H9 (cell line): Measurements from ENCODE around the gene SLC25A18. TPM values are rescaled to one million over a fixed set of nuclear protein-coding genes. Genes with fewer than 3 reads are reported as not detected.
A peak's percentile ranks its signal among the peaks of the same experiment; 100 is the strongest.

Experiments used
- DNase-seq: peaks from one replicate; pipeline ENCODE4 v3.0.0-alpha.2; 2017
- H2AFZ ChIP-seq: one replicate; pipeline ENCODE4 v1.6.1; 2013; ENCODE audit warnings: mild to moderate bottlenecking, low read length, control low read depth, moderate library complexity
- H2AK5ac ChIP-seq: 2 replicates; pipeline ENCODE4 v1.6.1; 2013; ENCODE audit warnings: low read length, control low read depth, mixed read lengths; ENCODE audit not compliant: insufficient read length
- H2BK120ac ChIP-seq: one replicate; pipeline ENCODE4 v1.6.1; 2013; ENCODE audit warnings: low read depth, mild to moderate bottlenecking, low read length, control low read depth, inconsistent platforms; ENCODE audit not compliant: poor library complexity, severe bottlenecking
- H2BK12ac ChIP-seq: 2 replicates; pipeline ENCODE4 v1.6.1; 2013; ENCODE audit warnings: low read length, control low read depth, mixed read lengths, low read depth; ENCODE audit not compliant: insufficient read length
- H2BK15ac ChIP-seq: 2 replicates; pipeline ENCODE4 v1.6.1; 2013; ENCODE audit warnings: low read depth, low read length, control low read depth
- H2BK20ac ChIP-seq: one replicate; pipeline ENCODE4 v1.6.1; 2013; ENCODE audit warnings: low read depth, mild to moderate bottlenecking, low read length, control low read depth, inconsistent platforms; ENCODE audit not compliant: poor library complexity, severe bottlenecking
- H2BK5ac ChIP-seq: 2 replicates; pipeline ENCODE4 v1.6.1; 2013; ENCODE audit warnings: low read length, control low read depth, mixed read lengths; ENCODE audit not compliant: insufficient read length
- H3K14ac ChIP-seq: 2 replicates; pipeline ENCODE4 v1.6.1; 2013; ENCODE audit warnings: low read length, control low read depth; ENCODE audit not compliant: insufficient read depth
- H3K18ac ChIP-seq: 2 replicates; pipeline ENCODE4 v1.6.1; 2013; ENCODE audit warnings: low read depth, mild to moderate bottlenecking, mixed read lengths, low read length, control low read depth; ENCODE audit not compliant: insufficient read length
- H3K23ac ChIP-seq: 2 replicates; pipeline ENCODE4 v1.6.1; 2013; ENCODE audit warnings: low read length, control low read depth, mixed read lengths, low read depth; ENCODE audit not compliant: insufficient read length
- H3K23me2 ChIP-seq: 2 replicates; pipeline ENCODE4 v1.6.1; 2013; ENCODE audit warnings: low read depth, mild to moderate bottlenecking, mixed read lengths, low read length, control low read depth; ENCODE audit not compliant: insufficient read length, poor library complexity, severe bottlenecking
- H3K27ac ChIP-seq: 2 replicates; pipeline ENCODE4 v1.5.1; 2013; ENCODE audit warnings: low read length, control low read depth, mixed read lengths, low read depth; ENCODE audit not compliant: insufficient read length
- H3K27me3 ChIP-seq: 2 replicates; pipeline ENCODE4 v1.6.1; 2013; ENCODE audit warnings: low read length, control low read depth, inconsistent platforms; ENCODE audit not compliant: insufficient read depth
- H3K4ac ChIP-seq: 2 replicates; pipeline ENCODE4 v1.6.1; 2013; ENCODE audit warnings: low read depth, mild to moderate bottlenecking, control low read depth, inconsistent platforms, low read length, moderate library complexity
- H3K4me1 ChIP-seq: 2 replicates; pipeline ENCODE4 v1.6.1; 2013; ENCODE audit warnings: low read length, control low read depth, inconsistent platforms; ENCODE audit not compliant: insufficient read depth
- H3K4me2 ChIP-seq: 2 replicates; pipeline ENCODE4 v1.6.1; 2013; ENCODE audit warnings: low read length, control low read depth, mixed read lengths; ENCODE audit not compliant: insufficient read length, insufficient read depth
- H3K56ac ChIP-seq: 2 replicates; pipeline ENCODE4 v1.6.1; 2013; ENCODE audit warnings: low read depth, mild to moderate bottlenecking, mixed read lengths, low read length, control low read depth; ENCODE audit not compliant: insufficient read length
- H3K79me1 ChIP-seq: 2 replicates; pipeline ENCODE4 v1.6.1; 2013; ENCODE audit warnings: low read depth, mild to moderate bottlenecking, moderate library complexity, low read length, control low read depth, inconsistent platforms; ENCODE audit not compliant: insufficient read depth, poor library complexity, severe bottlenecking
- H3K79me2 ChIP-seq: 2 replicates; pipeline ENCODE4 v1.6.1; 2013; ENCODE audit warnings: low read length, control low read depth, inconsistent platforms; ENCODE audit not compliant: insufficient read depth
- H3K9ac ChIP-seq: 2 replicates; pipeline ENCODE4 v1.6.1; 2013; ENCODE audit warnings: low read length, control low read depth, mixed read lengths; ENCODE audit not compliant: insufficient read length; ENCODE audit errors: extremely low read depth
- H3K9me3 ChIP-seq: one replicate; pipeline ENCODE4 v1.6.1; 2013; ENCODE audit warnings: low read depth, low read length, inconsistent platforms; ENCODE audit not compliant: control insufficient read depth
- H3T11ph ChIP-seq: one replicate; pipeline ENCODE4 v1.6.1; 2013; ENCODE audit warnings: mild to moderate bottlenecking, low read length, control low read depth, inconsistent platforms
- H4K20me1 ChIP-seq: one replicate; pipeline ENCODE4 v1.6.1; 2013; ENCODE audit not compliant: control insufficient read depth, insufficient read length, insufficient read depth
- H4K5ac ChIP-seq: 2 replicates; pipeline ENCODE4 v1.6.1; 2013; ENCODE audit warnings: low read depth, mild to moderate bottlenecking, mixed read lengths, low read length, control low read depth; ENCODE audit not compliant: insufficient read length
- H4K8ac ChIP-seq: replicated peaks from 2 replicates; pipeline ENCODE4 v1.6.1; 2013; ENCODE audit warnings: low read length, control low read depth, mixed read lengths, low read depth; ENCODE audit not compliant: insufficient read length
- H4K91ac ChIP-seq: 2 replicates; pipeline ENCODE4 v1.6.1; 2013; ENCODE audit warnings: low read depth, mild to moderate bottlenecking, moderate library complexity, mixed read lengths, low read length, control low read depth; ENCODE audit not compliant: insufficient read length
- H3K27ac Mint-ChIP-seq, 3 experiments: 2 replicates in 2 of 3; 3 replicates in 1 of 3; pipeline ENCODE4 v1.8.0; 2020 to 2021; ENCODE audit warnings: mixed read lengths in 3 of 3, mild to moderate bottlenecking in 1 of 3, moderate library complexity in 1 of 3
- H3K27me3 Mint-ChIP-seq: 2 replicates; pipeline ENCODE4 v1.8.0; 2021; ENCODE audit warnings: low read depth, mild to moderate bottlenecking, moderate library complexity, mixed read lengths
- H3K36me3 Mint-ChIP-seq, 3 experiments: 2 replicates in 2 of 3; 3 replicates in 1 of 3; pipeline ENCODE4 v1.8.0; 2020 to 2021; ENCODE audit warnings: low read depth in 3 of 3, mixed read lengths in 3 of 3; ENCODE audit not compliant: insufficient read depth in 1 of 3
- H3K4me1 Mint-ChIP-seq, 2 experiments: 2 replicates each; pipeline ENCODE4 v1.8.0; 2020; ENCODE audit warnings: mixed read lengths in 2 of 2
- H3K4me3 Mint-ChIP-seq, 2 experiments: 2 replicates in 1 of 2; 3 replicates in 1 of 2; pipeline ENCODE4 v1.8.0; 2020 to 2021; ENCODE audit warnings: mild to moderate bottlenecking in 2 of 2, mixed read lengths in 2 of 2, moderate library complexity in 1 of 2
- H3K9me3 Mint-ChIP-seq, 2 experiments: 2 replicates in 1 of 2; 3 replicates in 1 of 2; pipeline ENCODE4 v1.8.0; 2020; ENCODE audit warnings: mild to moderate bottlenecking in 2 of 2, mixed read lengths in 2 of 2, moderate library complexity in 1 of 2
- CTCF ChIP-seq: fragments of 200-600 bp; sonication (generic); conservative IDR thresholded peaks from 3 replicates; pipeline ENCODE4 v1.8.0; 2021; ENCODE audit warnings: antibody characterized with exemption, mild to moderate bottlenecking
- WGBS: extraction: QIAGEN DNeasy Blood & Tissue Kit; methylation state at CpG from one replicate; pipeline ENCODE4 v1.1.7; 2013; ENCODE audit warnings: missing lambda C conversion rate, low lambda C conversion rate, mixed read lengths; ENCODE audit not compliant: insufficient read length; ENCODE audit errors: extremely low coverage; 5-methylcytosine and 5-hydroxymethylcytosine counted together
- total RNA-seq: library from RNA; stranded (reverse); gene quantifications from 2 replicates; pipeline ENCODE4 v1.2.1, GENCODE V29; 2021

Gene SLC25A18
- total RNA-seq, 1 experiment from 2014 or later, result 2.3 TPM

- no peak overlapping the region for H3K18ac ChIP-seq
- no peak overlapping the region for H2BK5ac ChIP-seq
- no peak overlapping the region for H3K23ac ChIP-seq
- H2BK120ac ChIP-seq, result no peak overlapping the region
- Mint-ChIP-seq H3K27ac (peak overlapping the region; percentile 99 to 100 (median 100)), H3K36me3 (peaks cover 0 to 3% (median 2%) of the 10 kb centered on the region in 3 experiments; a peak in 4 of 7 replicates), H3K4me3 (peak overlapping the region; percentile 96 to 98), H3K9me3 (no peaks in the 10 kb centered on the region), H3K27me3 (no peaks in the 10 kb centered on the region), H3K4me1 (0 out of 4 replicates have a peak, but pooled peaks cover 0 to 3% of the 10 kb centered on the region in 2 experiments)
- H3K9me3 ChIP-seq, result no peaks in the 10 kb centered on the region
- no peak overlapping the region for H4K8ac ChIP-seq
- no peak overlapping the region for H3T11ph ChIP-seq
- H2BK12ac ChIP-seq, result no peak overlapping the region
- H3K56ac ChIP-seq, result no peak overlapping the region
- no peak overlapping the region for H2BK15ac ChIP-seq
- no peaks in the 10 kb centered on the region for H3K27me3 ChIP-seq
- H3K9ac ChIP-seq, result peak overlapping the region; percentile 95
- H2BK20ac ChIP-seq, result no peak overlapping the region
- H3K4ac ChIP-seq, result no peak overlapping the region
- no peak for TF ChIP-seq CTCF
- no CpG with 5 or more reads among the region's 1 CpG for WGBS
- H2AK5ac ChIP-seq, result no peak overlapping the region
- H3K27ac ChIP-seq, result peak overlapping the region; percentile 89
- no peak overlapping the region for H4K91ac ChIP-seq
- H4K20me1 ChIP-seq, result no peaks in the 10 kb centered on the region
- no peak for DNase-seq
- H4K5ac ChIP-seq, result no peak overlapping the region
- peaks cover 8% of the 10 kb centered on the region for H3K79me1 ChIP-seq
- peak overlapping the region; percentile 62 for H3K4me2 ChIP-seq
- H2AFZ ChIP-seq, result no peak overlapping the region
- no peaks in the 10 kb centered on the region for H3K4me1 ChIP-seq
- H3K23me2 ChIP-seq, result no peaks in the 10 kb centered on the region
- H3K79me2 ChIP-seq, result peaks cover 12% of the 10 kb centered on the region; the same call in 1 of the 2 replicates
- H3K14ac ChIP-seq, result peak overlapping the region; percentile 85; the same call in 1 of the 2 replicates
Observed at GRCh38 chr22:17629173-17629489, 65.8 kb downstream of the SLC25A18 start.
